OCI-LY3 (cell line): ENCODE measurements around the gene ADAMTS14.

Experiments
- H2AFZ ChIP-seq: fragments of 200-600, 300-600 bp; shearing (Covaris generic); 2 replicates; pipeline ENCODE4 v1.6.0; 2014; ENCODE audit warnings: antibody characterized with exemption, low read depth, low read length
- H3K27ac ChIP-seq: fragments of 200-600, 300-600 bp; sonication (generic); 2 replicates; pipeline ENCODE4 v1.5.1; 2014; ENCODE audit warnings: mild to moderate bottlenecking, low read length, moderate library complexity, mixed read lengths
- H3K27me3 ChIP-seq: fragments of 200-600, 300-600 bp; sonication (generic); 2 replicates; pipeline ENCODE4 v1.6.1; 2014; ENCODE audit warnings: low read depth, low read length, mixed read lengths
- H3K36me3 ChIP-seq: fragments of 200-600, 300-600 bp; sonication (generic); replicated peaks from 2 replicates; pipeline ENCODE3; 2014; ENCODE audit warnings: low read depth, low read length, mixed read lengths
- H3K4me1 ChIP-seq: fragments of 300-600, 200-600 bp; sonication (generic); 2 replicates; pipeline ENCODE4 v1.6.1; 2014; ENCODE audit warnings: low read length, mixed read lengths
- H3K4me2 ChIP-seq: fragments of 200-600, 300-600 bp; sonication (generic); 2 replicates; pipeline ENCODE4 v1.6.1; 2014; ENCODE audit warnings: low read length, mixed read lengths
- H3K4me3 ChIP-seq: fragments of 300-600, 200-600 bp; sonication (generic); 2 replicates; pipeline ENCODE4 v1.5.1; 2014; ENCODE audit warnings: antibody characterized with exemption, mild to moderate bottlenecking, low read length, moderate library complexity
- H3K79me2 ChIP-seq: fragments of 300-600, 200-600 bp; shearing (Covaris generic); 2 replicates; pipeline ENCODE4 v1.6.1; 2014; ENCODE audit warnings: mild to moderate bottlenecking, low read length, mixed read lengths
- H3K9ac ChIP-seq: fragments of 300-600, 200-600 bp; shearing (Covaris generic); 2 replicates; pipeline ENCODE4 v1.6.0; 2014; ENCODE audit warnings: mild to moderate bottlenecking, low read length, moderate library complexity
- H3K9me3 ChIP-seq: fragments of 200-600, 300-600 bp; shearing (Covaris generic); 2 replicates; pipeline ENCODE4 v1.6.1; 2014; ENCODE audit warnings: low read length, mixed read lengths; ENCODE audit not compliant: insufficient read depth
- H4K20me1 ChIP-seq: fragments of 200-600, 300-600 bp; sonication (generic); 2 replicates; pipeline ENCODE4 v1.6.1; 2016; ENCODE audit warnings: low read length, mixed read lengths; ENCODE audit not compliant: insufficient read depth
- CTCF ChIP-seq: fragments of 200-600, 300-600 bp; sonication (generic); IDR thresholded peaks from 2 replicates; pipeline ENCODE4 v1.5.1; 2014; ENCODE audit warnings: antibody characterized with exemption, low read length, low read depth
- EZH2phosphoT487 ChIP-seq: fragments of 200-600 bp; shearing (Covaris generic); IDR thresholded peaks from 2 replicates; pipeline ENCODE4 v1.6.1; 2018; ENCODE audit warnings: antibody characterized with exemption, mixed run types, low read depth

ADAMTS14 gene

GRCh38 chr10:70650718-70651117 is 21.6 kb upstream of the ADAMTS14 start:
- H3K9ac ChIP-seq, result no peak overlapping the region
- no peaks in the 10 kb centered on the region for H3K36me3 ChIP-seq
- H3K27ac ChIP-seq, result no peak overlapping the region
- no peak overlapping the region for H3K4me2 ChIP-seq
- H2AFZ ChIP-seq, result no peak overlapping the region
- TF ChIP-seq CTCF (no peak), EZH2phosphoT487 (no peak)
- no peaks in the 10 kb centered on the region for H3K27me3 ChIP-seq
- no peaks in the 10 kb centered on the region for H4K20me1 ChIP-seq
- no peak overlapping the region for H3K4me3 ChIP-seq
- peaks cover 5% of the 10 kb centered on the region; the same call in 1 of the 2 replicates for H3K9me3 ChIP-seq
- H3K4me1 ChIP-seq, result no peaks in the 10 kb centered on the region
- no peaks in the 10 kb centered on the region for H3K79me2 ChIP-seq

- no peak overlapping the region for H3K9ac ChIP-seq
- no peaks in the 10 kb centered on the region for H3K79me2 ChIP-seq
- no peaks in the 10 kb centered on the region for H3K4me1 ChIP-seq
- TF ChIP-seq CTCF (no peak), EZH2phosphoT487 (no peak)
- H3K36me3 ChIP-seq, result no peaks in the 10 kb centered on the region
- H3K9me3 ChIP-seq, result peaks cover 5% of the 10 kb centered on the region; the same call in 1 of the 2 replicates
- no peak overlapping the region for H3K4me3 ChIP-seq
- no peak overlapping the region for H3K4me2 ChIP-seq
- H3K27me3 ChIP-seq, result no peaks in the 10 kb centered on the region
- H4K20me1 ChIP-seq, result no peaks in the 10 kb centered on the region
- no peak overlapping the region for H2AFZ ChIP-seq
- H3K27ac ChIP-seq, result no peak overlapping the region
These were observed 20.6 kb upstream of the ADAMTS14 start for GRCh38 chr10:70651661-70652060.

GRCh38 chr10:70652761-70653657 is 19.3 kb upstream of the ADAMTS14 start:
- no peak overlapping the region for H3K4me3 ChIP-seq
- H3K27me3 ChIP-seq, result no peaks in the 10 kb centered on the region
- no peak overlapping the region for H3K27ac ChIP-seq
- no peaks in the 10 kb centered on the region for H3K79me2 ChIP-seq
- peaks cover 5% of the 10 kb centered on the region; the same call in 1 of the 2 replicates for H3K9me3 ChIP-seq
- no peaks in the 10 kb centered on the region for H4K20me1 ChIP-seq
- H3K9ac ChIP-seq, result no peak overlapping the region
- H3K4me2 ChIP-seq, result no peak overlapping the region
- TF ChIP-seq CTCF (no peak), EZH2phosphoT487 (no peak)
- no peak overlapping the region for H2AFZ ChIP-seq
- H3K36me3 ChIP-seq, result no peaks in the 10 kb centered on the region
- H3K4me1 ChIP-seq, result no peaks in the 10 kb centered on the region

GRCh38 chr10:70655316-70655715 is 17.0 kb upstream of the ADAMTS14 start:
- Histone ChIP-seq H3K27ac (no peak overlapping the region), H3K79me2 (no peaks in the 10 kb centered on the region), H4K20me1 (no peaks in the 10 kb centered on the region), H3K4me2 (no peak overlapping the region), H3K9me3 (peaks cover 5% of the 10 kb centered on the region; the same call in 1 of the 2 replicates), H3K4me1 (no peaks in the 10 kb centered on the region), H3K36me3 (no peaks in the 10 kb centered on the region), H3K27me3 (no peaks in the 10 kb centered on the region; the same call in 1 of the 2 replicates), H3K9ac (no peak overlapping the region), H3K4me3 (no peak overlapping the region), H2AFZ (no peak overlapping the region)
- TF ChIP-seq EZH2phosphoT487 (no peak), CTCF (no peak)
